H1 (cell line): Measurements from ENCODE around the gene PSME1. TPM values are rescaled to one million over a fixed set of nuclear protein-coding genes. Genes with fewer than 3 reads are reported as not detected.

ENCODE experiments used
- KDM1A ChIP-seq: fragments of 200-600, 300-600 bp; sonication (generic); IDR thresholded peaks from 2 replicates; pipeline ENCODE4 v1.7.1; 2016; ENCODE audit warnings: mild to moderate bottlenecking, low read length, borderline replicate concordance
- SIRT6 ChIP-seq: IDR thresholded peaks from one replicate; pipeline ENCODE4 v1.7.1; 2012; ENCODE audit warnings: low read length, inconsistent platforms
- polyA plus RNA-seq, 7 experiments: library from polyadenylated mRNA; depleted of rRNA in 3 of 7; stranded (reverse) in 5 of 7; unstranded in 2 of 7; fragments of >200 nt in 5 of 7; fragments of 200-250 nt in 2 of 7; gene quantifications; 1 replicate in 5 of 7; 2 replicates in 1 of 7; 4 replicates in 1 of 7; pipeline versions ENCODE4 v1.2.1 to v1.2.3, GENCODE V29; 2011 to 2013; ENCODE audit warnings: missing spikeins in 2 of 7, mixed read lengths in 2 of 7
- total RNA-seq: library from RNA; stranded (reverse); fragmentation: NEBNext Ultra II Directional; extraction: Animal tissue kit (Norgen Biotek cat#: 25700); gene quantifications from 2 replicates; pipeline ENCODE4 v1.2.1, GENCODE V29; 2021

PSME1 gene
- total and polyA plus RNA-seq, 2 of the 8 experiments (the other 6 are each of a cell fraction or from before 2014, with no cell fraction given): 74.9 to 85.9 TPM

DNA sequence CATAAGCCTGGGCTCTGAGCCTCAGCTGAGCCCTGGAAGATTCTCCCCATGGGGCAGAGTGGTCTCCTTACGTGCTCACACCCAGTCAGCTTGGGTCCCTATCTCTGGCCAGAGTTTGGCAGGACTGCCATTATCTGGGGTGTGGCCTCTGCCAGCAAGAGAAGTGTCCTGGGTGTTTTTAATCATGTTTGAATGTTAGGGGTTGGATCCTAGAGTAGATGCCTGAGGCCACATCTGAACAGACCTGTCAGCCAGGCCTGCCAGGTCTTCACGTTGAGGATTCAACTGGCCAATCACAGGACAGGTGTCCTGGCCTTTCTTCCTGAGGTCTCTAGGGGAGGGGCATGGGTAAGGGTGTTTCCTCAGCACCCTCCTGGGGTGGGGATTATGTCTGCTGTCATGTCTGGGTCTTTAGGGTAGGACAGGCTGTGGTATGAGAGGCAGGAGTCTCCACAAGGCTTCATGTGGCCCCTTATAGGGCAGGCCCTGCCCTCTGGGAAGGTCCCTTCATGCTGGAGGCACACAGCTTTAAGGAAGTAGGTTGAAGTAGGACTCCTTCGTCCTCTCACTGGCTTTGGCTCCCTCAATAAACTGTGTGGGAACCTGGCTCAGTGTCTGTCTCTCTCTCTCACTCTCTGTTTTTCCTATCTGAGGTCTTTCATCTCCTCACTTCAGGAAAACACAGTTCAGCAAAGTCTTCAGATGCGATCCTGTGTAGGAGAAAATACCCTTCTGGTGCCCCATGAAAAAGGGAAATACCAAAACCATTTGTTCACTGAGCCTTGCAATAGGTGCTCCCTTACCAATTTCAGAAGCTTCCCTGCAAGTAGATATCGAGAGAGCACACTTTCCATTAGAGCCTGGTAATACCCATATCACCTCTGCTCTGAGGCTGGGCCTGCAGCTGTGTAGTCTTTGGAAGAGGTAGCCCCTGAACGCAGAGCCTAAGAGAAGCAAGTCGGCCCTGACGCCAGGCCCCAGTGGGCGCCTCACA lies 12.3 kb upstream of the PSME1 start (continued):
- no peak for TF ChIP-seq KDM1A
- no peak for TF ChIP-seq SIRT6
- TF ChIP-seq, all 59 proteins: peak for 0
